ENCODE data around the gene OPCML.

OPCML gene

GRCh38 chr11:132821014-132821413, 711.3 kb downstream of the OPCML start:
- no peak overlapping the region for H3K4me3 ChIP-seq (replicated peaks; ENCODE audit: insufficient read depth, low read length)
- no peaks in the 10 kb centered on the region for H3K27me3 ChIP-seq (ENCODE audit: insufficient read depth, poor library complexity, severe bottlenecking)
- DNase-seq (ENCODE audit: low read depth in 1 of 2, low spot score in 1 of 2): no peak
- no peak overlapping the region for H3K27ac ChIP-seq (replicated peaks)
- TF ChIP-seq POLR2AphosphoS5 (IDR thresholded peaks at IDR 0.05; ENCODE audit: low read depth) (no peak), REST (IDR thresholded peaks at IDR 0.05; ENCODE audit: insufficient replicate concordance, low read depth) (no peak), CTCF (IDR thresholded peaks at IDR 0.05; ENCODE audit: insufficient read depth, low read length) (no peak), GABPA (IDR thresholded peaks at IDR 0.05; ENCODE audit: low read depth) (no peak), SPI1 (IDR thresholded peaks at IDR 0.05; ENCODE audit: borderline replicate concordance, low read depth) (no peak)

- DNase-seq (ENCODE audit: low read depth in 1 of 2, low spot score in 1 of 2): no peak
- H3K4me3 ChIP-seq (replicated peaks; ENCODE audit: insufficient read depth, low read length): no peak overlapping the region
- TF ChIP-seq SPI1 (IDR thresholded peaks at IDR 0.05; ENCODE audit: borderline replicate concordance, low read depth) (no peak), CTCF (IDR thresholded peaks at IDR 0.05; ENCODE audit: insufficient read depth, low read length) (no peak), GABPA (IDR thresholded peaks at IDR 0.05; ENCODE audit: low read depth) (no peak), REST (IDR thresholded peaks at IDR 0.05; ENCODE audit: insufficient replicate concordance, low read depth) (no peak)
- no peaks in the 10 kb centered on the region for H3K27me3 ChIP-seq (ENCODE audit: insufficient read depth, poor library complexity, severe bottlenecking)
- H3K27ac ChIP-seq (replicated peaks): no peak overlapping the region
Measured at GRCh38 chr11:132818951-132819350, 713.4 kb downstream of the OPCML start.

GRCh38 chr11:132817387-132817786, 714.9 kb downstream of the OPCML start:
- Histone ChIP-seq H3K27ac (replicated peaks) (no peak overlapping the region), H3K27me3 (ENCODE audit: insufficient read depth, poor library complexity, severe bottlenecking) (no peaks in the 10 kb centered on the region), H3K4me3 (replicated peaks; ENCODE audit: insufficient read depth, low read length) (no peak overlapping the region)
- no peak for TF ChIP-seq POLR2AphosphoS5 (IDR thresholded peaks at IDR 0.05; ENCODE audit: low read depth)
- no peak for TF ChIP-seq SPI1 (IDR thresholded peaks at IDR 0.05; ENCODE audit: borderline replicate concordance, low read depth)
- TF ChIP-seq CTCF (IDR thresholded peaks at IDR 0.05; ENCODE audit: insufficient read depth, low read length): no peak
- no peak for TF ChIP-seq GABPA (IDR thresholded peaks at IDR 0.05; ENCODE audit: low read depth)
- no peak for TF ChIP-seq REST (IDR thresholded peaks at IDR 0.05; ENCODE audit: insufficient replicate concordance, low read depth)
- no peak for DNase-seq (ENCODE audit: low read depth in 1 of 2, low spot score in 1 of 2)

Measured in HL-60 (cell line).